OCI-LY3 (cell line): ENCODE measurements around the gene KITLG.

Experiments
- H2AFZ ChIP-seq: fragments of 200-600, 300-600 bp; shearing (Covaris generic); 2 replicates; pipeline ENCODE4 v1.6.0; 2014; ENCODE audit warnings: antibody characterized with exemption, low read depth, low read length
- H3K27ac ChIP-seq: fragments of 200-600, 300-600 bp; sonication (generic); 2 replicates; pipeline ENCODE4 v1.5.1; 2014; ENCODE audit warnings: mild to moderate bottlenecking, low read length, moderate library complexity, mixed read lengths
- H3K27me3 ChIP-seq: fragments of 200-600, 300-600 bp; sonication (generic); 2 replicates; pipeline ENCODE4 v1.6.1; 2014; ENCODE audit warnings: low read depth, low read length, mixed read lengths
- H3K36me3 ChIP-seq: fragments of 200-600, 300-600 bp; sonication (generic); replicated peaks from 2 replicates; pipeline ENCODE3; 2014; ENCODE audit warnings: low read depth, low read length, mixed read lengths
- H3K4me1 ChIP-seq: fragments of 300-600, 200-600 bp; sonication (generic); 2 replicates; pipeline ENCODE4 v1.6.1; 2014; ENCODE audit warnings: low read length, mixed read lengths
- H3K4me2 ChIP-seq: fragments of 200-600, 300-600 bp; sonication (generic); 2 replicates; pipeline ENCODE4 v1.6.1; 2014; ENCODE audit warnings: low read length, mixed read lengths
- H3K4me3 ChIP-seq: fragments of 300-600, 200-600 bp; sonication (generic); 2 replicates; pipeline ENCODE4 v1.5.1; 2014; ENCODE audit warnings: antibody characterized with exemption, mild to moderate bottlenecking, low read length, moderate library complexity
- H3K79me2 ChIP-seq: fragments of 300-600, 200-600 bp; shearing (Covaris generic); 2 replicates; pipeline ENCODE4 v1.6.1; 2014; ENCODE audit warnings: mild to moderate bottlenecking, low read length, mixed read lengths
- H3K9ac ChIP-seq: fragments of 300-600, 200-600 bp; shearing (Covaris generic); 2 replicates; pipeline ENCODE4 v1.6.0; 2014; ENCODE audit warnings: mild to moderate bottlenecking, low read length, moderate library complexity
- H3K9me3 ChIP-seq: fragments of 200-600, 300-600 bp; shearing (Covaris generic); 2 replicates; pipeline ENCODE4 v1.6.1; 2014; ENCODE audit warnings: low read length, mixed read lengths; ENCODE audit not compliant: insufficient read depth
- H4K20me1 ChIP-seq: fragments of 200-600, 300-600 bp; sonication (generic); 2 replicates; pipeline ENCODE4 v1.6.1; 2016; ENCODE audit warnings: low read length, mixed read lengths; ENCODE audit not compliant: insufficient read depth
- CTCF ChIP-seq: fragments of 200-600, 300-600 bp; sonication (generic); IDR thresholded peaks from 2 replicates; pipeline ENCODE4 v1.5.1; 2014; ENCODE audit warnings: antibody characterized with exemption, low read length, low read depth
- EZH2phosphoT487 ChIP-seq: fragments of 200-600 bp; shearing (Covaris generic); IDR thresholded peaks from 2 replicates; pipeline ENCODE4 v1.6.1; 2018; ENCODE audit warnings: antibody characterized with exemption, mixed run types, low read depth

The KITLG gene

GRCh38 chr12:88570103-88570502, 10.2 kb downstream of the KITLG start:
- Histone ChIP-seq H3K4me1 (peaks cover 7% of the 10 kb centered on the region), H3K9me3 (no peaks in the 10 kb centered on the region), H3K4me2 (no peak overlapping the region), H2AFZ (no peak overlapping the region), H3K27ac (no peak overlapping the region), H3K4me3 (no peak overlapping the region), H3K9ac (no peak overlapping the region), H4K20me1 (no peaks in the 10 kb centered on the region), H3K79me2 (no peaks in the 10 kb centered on the region), H3K27me3 (no peaks in the 10 kb centered on the region), H3K36me3 (no peaks in the 10 kb centered on the region)
- TF ChIP-seq CTCF: no peak
- TF ChIP-seq EZH2phosphoT487: no peak

GRCh38 chr12:88566430-88566829, 13.8 kb downstream of the KITLG start:
- no peaks in the 10 kb centered on the region for H4K20me1 ChIP-seq
- H3K79me2 ChIP-seq: no peaks in the 10 kb centered on the region
- no peaks in the 10 kb centered on the region for H3K9me3 ChIP-seq
- no peak overlapping the region for H3K4me3 ChIP-seq
- H3K9ac ChIP-seq: no peak overlapping the region
- H3K27me3 ChIP-seq: no peaks in the 10 kb centered on the region
- no peak overlapping the region for H2AFZ ChIP-seq
- H3K27ac ChIP-seq: no peak overlapping the region
- no peaks in the 10 kb centered on the region for H3K36me3 ChIP-seq
- no peaks in the 10 kb centered on the region for H3K4me1 ChIP-seq
- TF ChIP-seq CTCF: no peak
- TF ChIP-seq EZH2phosphoT487: no peak
- H3K4me2 ChIP-seq: no peak overlapping the region

- Histone ChIP-seq H3K27me3 (no peaks in the 10 kb centered on the region), H3K9me3 (no peaks in the 10 kb centered on the region), H3K36me3 (no peaks in the 10 kb centered on the region), H3K27ac (no peak overlapping the region), H3K4me3 (no peak overlapping the region), H3K79me2 (no peaks in the 10 kb centered on the region), H3K9ac (no peak overlapping the region), H4K20me1 (no peaks in the 10 kb centered on the region), H2AFZ (no peak overlapping the region), H3K4me2 (no peak overlapping the region), H3K4me1 (no peaks in the 10 kb centered on the region)
- TF ChIP-seq EZH2phosphoT487 (no peak), CTCF (no peak)
These were observed 17.3 kb downstream of the KITLG start for GRCh38 chr12:88562846-88563582.

- Histone ChIP-seq H3K4me1 (no peaks in the 10 kb centered on the region), H3K27me3 (no peaks in the 10 kb centered on the region), H3K9ac (no peak overlapping the region), H3K27ac (no peak overlapping the region), H3K4me3 (no peak overlapping the region), H3K4me2 (no peak overlapping the region), H4K20me1 (no peaks in the 10 kb centered on the region), H2AFZ (no peak overlapping the region), H3K36me3 (no peaks in the 10 kb centered on the region), H3K79me2 (no peaks in the 10 kb centered on the region), H3K9me3 (no peaks in the 10 kb centered on the region)
- TF ChIP-seq EZH2phosphoT487 (no peak), CTCF (no peak)
These were observed 18.1 kb downstream of the KITLG start for GRCh38 chr12:88562151-88562550.
